GM19240 (cell line): ENCODE measurements around the gene SPAG16.

Source experiments
- DNase-seq: peaks from one replicate; pipeline ENCODE4 v3.0.0; 2011; ENCODE audit warnings: low spot score; ENCODE audit not compliant: insufficient read length

Gene SPAG16

DNA sequence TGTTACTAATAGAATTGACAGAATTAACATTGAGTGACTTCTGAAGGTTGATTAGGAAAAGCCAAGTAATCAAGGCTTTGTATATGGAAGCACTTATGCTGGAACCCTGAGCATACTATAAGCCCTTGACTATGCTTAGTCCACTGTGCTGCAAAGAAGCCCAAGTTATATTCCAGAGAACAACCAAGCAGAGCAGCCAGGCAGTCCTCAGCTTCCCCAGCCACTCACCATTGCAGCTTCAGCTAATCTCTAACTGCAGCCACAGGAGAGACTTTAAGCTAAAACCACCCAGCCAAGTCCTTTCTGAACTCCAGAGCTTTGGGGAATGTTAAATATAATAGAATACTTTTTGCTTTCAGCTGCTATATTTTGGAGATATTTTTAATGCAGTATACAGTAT is 962.2 kb downstream of the SPAG16 start:
- DNase-seq = no peak

DNA sequence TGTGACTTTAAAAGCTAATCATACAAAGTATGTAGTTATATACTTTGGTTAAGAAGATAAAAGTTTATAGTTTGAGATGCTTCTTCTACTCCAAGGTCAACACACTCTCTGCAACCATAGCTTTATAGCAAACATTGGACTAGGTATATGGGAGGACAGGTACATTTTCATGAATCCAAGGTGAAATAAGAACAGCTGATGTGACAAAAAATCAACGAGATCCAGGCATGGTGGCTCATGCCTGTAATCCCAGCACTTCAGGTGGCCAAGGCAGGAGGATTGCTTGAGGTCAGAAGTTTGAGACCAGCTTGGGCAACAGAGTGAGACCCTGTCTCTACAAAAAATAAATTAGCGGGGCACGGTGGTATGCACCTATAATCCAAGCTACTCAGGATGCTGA is 963.3 kb downstream of the SPAG16 start:
- no peak for DNase-seq

DNA sequence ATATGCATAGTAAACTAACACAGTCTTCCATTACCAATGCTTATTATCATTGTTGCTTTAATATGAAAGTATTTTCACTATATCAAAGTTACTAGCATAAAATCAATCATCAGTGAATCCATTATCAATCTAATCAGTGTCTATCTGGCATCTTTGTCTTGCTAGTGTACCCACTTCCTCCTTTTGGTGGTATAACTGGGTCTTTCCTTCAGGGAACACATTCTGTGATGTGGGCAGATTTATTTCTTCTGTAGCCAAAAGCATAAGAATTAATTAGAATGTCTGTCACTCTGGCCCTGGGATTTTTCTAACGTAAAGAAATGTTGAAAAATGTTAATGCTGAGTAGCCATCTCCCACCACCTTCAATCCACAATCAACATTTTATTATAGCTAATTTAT is 970.8 kb downstream of the SPAG16 start:
- no peak for DNase-seq

DNA sequence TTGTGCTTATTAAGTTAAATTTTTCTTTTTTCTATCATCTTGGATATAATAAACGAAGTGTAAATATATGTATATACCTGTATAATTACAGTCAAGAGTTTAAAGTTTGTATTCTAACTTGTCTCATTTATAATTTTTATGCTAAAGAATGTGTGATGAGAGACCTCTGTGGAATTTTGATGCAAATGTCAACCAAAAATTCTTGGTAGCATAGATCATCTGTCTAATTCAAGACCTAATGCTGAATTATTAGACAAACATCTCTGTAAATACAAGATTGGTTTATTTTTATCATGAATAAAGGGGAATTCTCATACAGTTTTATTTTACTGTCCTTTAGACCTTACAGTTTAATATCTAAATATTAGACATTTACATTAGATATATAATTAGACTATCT is 977.4 kb downstream of the SPAG16 start:
- no peak for DNase-seq

DNA sequence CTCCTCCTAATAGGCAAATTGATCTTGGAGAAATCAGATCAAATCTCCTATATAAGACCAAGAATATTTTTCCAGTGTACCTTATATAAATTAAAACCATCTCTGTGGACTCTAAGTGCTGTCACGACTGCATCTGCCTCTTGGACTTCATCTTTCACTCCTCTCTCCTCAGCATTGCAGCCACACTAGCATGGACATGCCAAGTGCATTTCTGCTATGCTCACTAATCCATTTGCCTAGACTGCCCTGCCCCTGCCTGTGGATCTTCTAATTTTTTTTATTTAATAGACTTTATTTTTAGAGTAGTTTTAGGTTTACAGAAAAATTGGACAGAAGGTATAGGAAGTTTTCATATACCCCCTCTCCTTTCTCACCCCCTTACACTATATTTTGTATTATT is 979.9 kb downstream of the SPAG16 start:
- DNase-seq = no peak

DNA sequence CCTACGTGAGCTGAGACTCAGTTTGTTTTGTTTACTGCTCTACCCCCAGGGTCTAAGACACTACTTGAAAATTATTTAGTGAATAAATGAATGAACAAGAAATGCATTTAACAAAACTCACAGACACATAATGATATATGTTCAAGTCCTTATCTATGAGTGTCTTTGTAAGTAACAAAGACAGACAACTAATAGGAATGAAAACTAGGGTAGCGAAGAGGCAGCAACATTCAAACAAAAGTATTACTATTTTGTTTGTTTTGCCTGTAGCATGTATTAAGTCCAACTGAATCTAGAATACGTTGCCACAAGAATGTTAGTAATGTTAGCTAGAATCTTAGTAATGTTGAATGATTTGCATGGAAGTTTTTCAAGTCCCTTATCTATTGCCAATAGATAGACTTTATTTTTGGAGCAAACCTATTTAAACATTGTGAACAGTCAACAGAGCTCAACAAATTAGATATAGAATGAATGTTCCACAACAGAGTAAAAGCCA is 981.8 kb downstream of the SPAG16 start:
- no peak for DNase-seq

DNA sequence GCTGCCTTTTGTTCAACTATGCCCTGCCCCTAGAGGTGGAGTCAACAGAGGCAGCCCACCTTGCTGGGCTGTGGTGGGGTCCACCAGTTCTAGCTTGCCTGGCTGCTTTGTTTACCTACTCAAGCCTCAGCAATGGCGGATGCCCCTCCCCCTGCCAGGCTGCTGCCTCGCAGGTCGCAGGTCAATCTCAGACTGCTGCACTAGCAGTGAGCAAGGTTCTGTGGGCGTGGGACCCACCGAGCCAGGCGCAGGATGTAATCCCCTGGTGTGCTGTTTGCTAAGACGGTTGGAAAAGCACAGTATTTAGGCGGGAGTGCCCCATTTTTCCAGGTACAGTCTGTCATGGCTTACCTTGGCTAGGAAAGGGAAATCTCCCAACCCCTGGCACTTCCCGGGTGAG is 993.6 kb downstream of the SPAG16 start:
- DNase-seq = no peak

DNA sequence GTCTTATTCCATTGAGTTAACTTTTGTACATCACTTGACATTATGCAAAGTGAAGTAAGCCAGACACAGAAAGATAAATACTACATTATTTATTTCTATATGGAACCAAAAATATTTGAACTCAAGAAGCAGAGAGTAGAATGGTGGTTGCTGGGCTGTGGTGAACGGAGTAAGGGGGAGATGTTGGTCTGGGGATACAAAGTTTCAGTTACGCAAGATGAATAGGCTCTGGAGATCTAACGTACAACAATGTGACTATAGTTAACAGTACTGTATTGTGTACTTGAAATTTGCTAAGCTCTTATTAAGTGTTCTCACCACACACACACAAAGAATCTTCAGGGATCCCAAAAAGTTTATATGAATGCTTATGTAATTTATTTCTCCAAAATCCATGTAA is 1001.7 kb downstream of the SPAG16 start:
- no peak for DNase-seq

DNA sequence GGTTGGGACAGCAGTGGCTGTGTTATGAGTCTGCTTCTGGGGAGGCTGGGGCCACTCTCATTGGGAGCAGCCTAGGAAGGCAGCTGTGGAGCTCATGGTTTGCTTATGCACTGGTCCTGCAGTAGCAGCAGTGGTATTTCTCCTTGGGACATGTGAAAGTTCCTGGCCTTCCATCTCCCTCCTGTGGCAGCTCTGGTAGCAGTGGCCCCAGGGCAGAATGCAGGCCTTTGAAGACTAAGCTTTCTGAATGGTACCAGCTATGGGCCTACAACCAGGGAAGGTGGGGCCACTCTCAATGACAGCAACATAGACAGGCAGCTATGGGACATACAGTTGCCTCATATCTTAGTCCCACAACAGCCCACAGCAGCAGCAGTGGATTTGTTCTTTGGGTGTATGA is 1009.3 kb downstream of the SPAG16 start:
- no peak for DNase-seq

DNA sequence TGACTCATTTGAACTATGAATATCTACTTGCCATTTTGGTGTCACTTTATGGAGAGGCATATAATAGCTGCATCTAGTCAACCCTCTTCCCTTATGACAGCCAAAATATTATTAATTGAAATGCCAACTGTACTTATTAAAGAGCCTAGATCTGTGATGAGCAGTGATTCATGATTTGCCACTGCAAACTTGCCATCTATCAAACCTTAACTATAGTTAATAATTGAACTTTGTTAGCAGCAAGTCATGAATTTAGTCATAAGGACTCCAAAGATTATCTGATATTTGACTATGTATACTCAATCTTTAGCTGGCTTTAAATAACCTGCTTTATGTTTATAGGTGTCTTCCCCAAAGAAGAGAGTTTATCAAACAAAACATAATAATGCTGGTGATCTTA is 1010.2 kb downstream of the SPAG16 start:
- no peak for DNase-seq

DNA sequence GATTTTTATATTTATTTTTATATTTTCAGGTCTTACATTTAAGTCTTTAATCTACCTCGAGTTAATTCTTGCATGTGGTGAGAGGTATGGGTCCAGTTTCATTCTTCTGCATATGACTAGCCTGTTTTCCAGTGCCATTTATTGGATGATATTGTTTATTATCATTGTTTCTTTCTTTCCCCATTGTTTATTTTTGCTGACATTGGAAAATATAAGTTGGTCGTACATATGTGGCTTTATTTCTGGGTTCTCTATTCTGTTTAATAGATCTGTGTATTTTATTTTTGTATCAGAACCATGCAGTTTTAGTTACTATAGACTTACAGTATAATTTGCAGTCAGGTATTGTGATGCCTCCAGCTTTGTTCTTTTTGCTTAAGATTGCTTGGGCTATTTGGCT is 1013.2 kb downstream of the SPAG16 start:
- no peak for DNase-seq

DNA sequence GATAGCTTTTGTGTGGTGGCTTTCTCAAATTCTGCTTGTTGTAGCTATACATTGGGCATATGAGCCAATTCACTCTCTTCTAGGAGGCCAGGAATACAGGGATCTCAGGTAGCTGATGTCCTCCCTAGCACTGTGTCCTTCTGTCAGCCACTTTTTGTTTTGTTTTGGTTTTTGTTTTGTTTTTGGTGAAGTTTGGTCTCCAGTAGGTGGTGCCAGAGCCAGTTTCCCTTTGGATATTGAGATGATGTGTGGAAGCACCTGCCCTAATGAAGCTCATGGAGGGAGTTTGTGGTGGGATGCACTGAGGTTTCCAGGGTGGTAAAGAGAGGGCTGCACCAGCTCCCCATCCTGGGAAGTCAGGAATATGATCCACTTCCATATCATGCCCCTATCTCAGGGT is 1026.1 kb downstream of the SPAG16 start:
- no peak for DNase-seq

DNA sequence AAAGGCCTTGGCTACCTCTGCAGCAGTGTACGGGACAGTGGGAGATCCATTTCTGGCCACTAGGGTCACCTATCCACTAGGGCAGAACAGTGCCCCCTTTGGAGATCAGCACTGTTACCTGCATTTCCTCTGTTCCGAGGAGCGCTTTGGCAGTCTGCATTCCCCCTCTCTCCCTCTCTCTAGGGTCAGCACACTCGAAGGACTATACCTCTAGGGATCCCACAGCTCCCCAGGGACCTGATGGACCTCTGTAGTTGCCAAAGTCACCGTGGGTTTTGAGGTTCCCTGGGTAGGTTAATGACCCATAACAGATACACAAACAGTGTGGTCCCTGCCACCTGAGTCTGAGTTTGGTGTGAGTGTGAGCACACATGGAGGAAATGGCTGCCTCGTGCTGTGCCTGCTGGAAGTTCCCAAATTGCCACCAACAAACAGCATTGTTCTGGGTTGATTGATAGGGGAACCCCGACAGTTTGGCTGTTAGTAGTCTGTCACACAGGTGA is 1026.8 kb downstream of the SPAG16 start:
- no peak for DNase-seq

DNA sequence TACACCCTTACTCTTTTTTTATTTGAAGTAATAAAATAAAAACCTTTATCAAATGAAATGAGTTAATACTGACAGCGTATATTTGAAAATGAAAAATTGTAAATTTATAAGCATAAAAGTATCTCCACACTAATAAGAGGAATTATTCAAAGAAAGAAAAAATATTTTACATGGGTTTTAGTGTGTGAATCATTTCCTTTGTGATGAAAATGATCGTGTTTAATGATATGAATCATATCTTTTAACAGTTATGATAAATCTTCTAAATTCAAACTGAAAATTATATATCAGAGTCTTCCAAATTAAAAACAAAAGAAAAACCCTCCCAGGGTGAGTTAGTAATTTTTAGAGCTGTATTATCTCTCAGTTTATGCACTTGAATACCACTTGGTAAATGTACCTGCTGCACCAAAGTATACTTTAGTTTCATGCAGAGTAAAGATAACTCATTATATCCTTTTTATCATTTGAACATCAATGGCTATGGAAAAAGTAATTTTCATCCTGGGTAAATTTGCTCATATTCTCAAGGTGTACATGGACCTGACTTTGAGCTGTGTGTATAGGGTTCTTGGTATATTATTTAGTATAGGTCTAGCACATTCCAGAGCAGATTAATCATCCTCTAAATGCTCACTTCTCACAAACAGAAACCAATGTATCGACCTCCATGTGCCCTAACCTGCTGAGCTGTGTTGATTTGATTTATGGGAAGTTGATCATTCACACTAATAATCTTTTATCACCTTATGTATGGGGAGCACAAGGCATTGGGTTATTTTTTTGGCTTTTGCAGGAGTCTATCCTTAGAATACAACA is 1027.9 kb downstream of the SPAG16 start:
- no peak for DNase-seq

DNA sequence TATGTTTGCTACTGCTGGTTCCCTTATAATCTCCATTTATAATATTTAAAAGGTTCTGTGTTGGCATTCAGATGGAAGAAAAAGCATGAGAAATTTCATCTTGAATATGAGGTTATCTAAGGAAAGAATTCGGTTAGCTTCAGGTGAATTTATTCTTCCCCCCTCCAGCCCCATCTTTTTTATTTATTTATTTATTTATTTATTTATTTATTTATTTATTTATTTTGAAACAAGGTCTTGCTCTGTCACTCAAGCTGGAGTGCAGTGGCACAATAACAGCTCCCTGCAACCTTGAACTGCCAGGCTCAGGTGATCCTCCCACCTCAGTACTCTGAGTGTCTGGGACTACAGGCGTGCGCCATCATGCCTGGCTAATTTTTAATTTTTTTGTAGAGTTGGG is 1031.1 kb downstream of the SPAG16 start:
- no peak for DNase-seq

DNA sequence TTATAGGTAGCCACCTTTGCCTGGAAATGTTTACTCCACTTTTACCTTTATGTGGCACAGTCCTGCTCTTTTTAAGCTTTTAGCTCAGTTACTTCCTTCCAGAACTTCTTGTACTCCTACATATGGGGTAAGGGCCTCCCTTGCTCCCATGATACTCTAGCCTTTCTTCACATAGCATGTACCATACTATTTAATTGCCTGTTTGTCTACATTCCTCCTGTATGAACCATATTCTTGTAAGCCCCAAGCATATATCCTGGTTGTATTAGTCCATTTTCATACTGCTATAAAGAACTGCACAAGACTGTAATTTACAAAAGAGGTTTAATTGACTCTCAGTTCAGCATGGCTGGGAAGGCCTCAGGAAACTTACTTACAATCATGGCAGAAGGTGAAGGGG is 1035.9 kb downstream of the SPAG16 start:
- no peak for DNase-seq

DNA sequence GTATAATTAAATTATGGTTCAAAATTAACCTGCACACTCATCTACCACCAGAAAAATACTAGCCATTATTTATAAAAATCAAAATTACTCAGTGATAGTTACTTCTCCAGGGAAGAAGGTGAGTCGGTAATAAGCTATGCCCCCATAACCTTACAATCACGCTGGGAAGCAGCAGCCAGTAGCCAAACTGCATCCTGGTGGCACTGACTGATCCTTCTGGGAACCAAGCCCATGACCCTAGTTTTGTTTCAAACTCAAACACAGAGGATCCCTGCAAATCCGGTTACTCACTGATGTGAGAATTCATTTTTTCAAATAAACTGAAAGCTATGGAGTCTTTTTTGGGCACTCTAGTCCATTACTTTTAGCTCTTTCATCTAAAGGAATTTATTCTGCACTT is 1038.4 kb downstream of the SPAG16 start:
- no peak for DNase-seq

DNA sequence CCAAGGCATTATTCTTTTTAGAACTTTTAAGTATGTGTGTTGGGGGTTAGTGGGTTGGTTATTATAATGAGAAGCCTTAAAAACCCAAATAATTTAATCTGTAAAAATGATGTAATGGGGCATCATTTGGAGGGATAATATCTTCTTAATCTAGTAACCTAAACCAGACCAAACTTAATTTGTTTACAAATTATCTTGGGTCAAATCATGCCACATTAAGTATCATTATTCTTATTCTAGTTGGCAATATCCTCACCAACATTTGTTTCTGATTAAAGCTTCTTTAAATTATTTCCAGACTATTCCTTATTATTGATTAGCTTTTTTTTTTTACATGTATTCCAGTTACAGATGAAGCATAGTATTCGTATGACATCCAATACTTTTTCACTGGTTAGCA is 1041.1 kb downstream of the SPAG16 start:
- no peak for DNase-seq

DNA sequence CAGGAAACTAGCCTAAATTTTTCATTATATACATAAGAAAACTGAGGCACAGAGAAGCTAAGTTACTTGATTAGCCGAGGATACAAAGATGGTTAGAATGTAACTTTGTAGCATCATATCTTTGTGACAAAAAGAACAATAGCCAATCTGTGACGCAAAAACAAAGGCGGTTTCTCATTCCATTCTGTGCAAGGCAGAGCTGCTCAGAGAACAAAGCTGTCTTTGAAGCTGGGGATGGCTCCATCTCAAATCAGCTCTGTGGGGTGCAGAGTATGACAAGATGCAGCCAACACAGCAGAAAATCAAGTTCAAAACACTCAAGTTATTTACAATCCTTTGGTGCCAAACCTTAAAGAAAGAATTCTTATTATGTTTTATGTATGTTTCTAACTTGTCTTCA is 1044.7 kb downstream of the SPAG16 start:
- no peak for DNase-seq

DNA sequence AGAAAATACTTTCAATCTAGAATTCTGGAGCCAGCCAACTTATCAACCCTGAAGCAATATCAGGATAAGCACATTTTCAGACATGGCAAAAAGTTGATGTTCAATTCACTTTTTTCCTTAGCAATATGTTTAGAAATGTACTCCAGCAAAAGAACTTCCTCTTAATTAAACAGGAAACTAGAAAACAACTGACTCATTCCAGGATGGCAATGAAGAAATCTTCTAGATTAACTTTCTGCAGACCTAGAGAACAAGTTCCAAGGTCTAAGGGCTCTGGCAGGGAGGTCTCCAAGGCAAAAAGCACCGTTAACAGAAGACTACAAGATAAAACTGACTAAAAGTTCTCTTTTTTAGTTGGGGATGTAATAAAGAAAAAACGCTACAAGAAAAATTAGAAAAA is 1057.4 kb downstream of the SPAG16 start:
- DNase-seq = no peak

DNA sequence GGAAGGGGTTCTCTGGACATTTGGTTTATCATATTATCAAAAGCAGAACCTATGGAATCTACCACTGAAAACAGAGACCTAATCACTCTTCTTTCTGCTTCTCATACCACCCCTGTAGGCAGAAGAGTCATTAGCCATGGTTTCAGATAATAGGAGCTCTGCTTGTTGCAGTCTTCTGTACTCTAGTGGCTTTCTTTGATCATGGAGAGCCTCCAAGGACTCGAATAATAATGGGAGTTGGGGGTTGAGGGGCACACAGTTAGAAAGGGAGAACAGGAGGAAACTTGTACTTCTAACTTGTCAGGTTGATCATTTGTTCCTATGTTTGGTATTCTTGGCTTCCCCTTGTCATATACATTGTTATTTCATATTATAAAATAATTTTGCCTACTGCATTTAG is 1074.2 kb downstream of the SPAG16 start:
- DNase-seq = no peak

DNA sequence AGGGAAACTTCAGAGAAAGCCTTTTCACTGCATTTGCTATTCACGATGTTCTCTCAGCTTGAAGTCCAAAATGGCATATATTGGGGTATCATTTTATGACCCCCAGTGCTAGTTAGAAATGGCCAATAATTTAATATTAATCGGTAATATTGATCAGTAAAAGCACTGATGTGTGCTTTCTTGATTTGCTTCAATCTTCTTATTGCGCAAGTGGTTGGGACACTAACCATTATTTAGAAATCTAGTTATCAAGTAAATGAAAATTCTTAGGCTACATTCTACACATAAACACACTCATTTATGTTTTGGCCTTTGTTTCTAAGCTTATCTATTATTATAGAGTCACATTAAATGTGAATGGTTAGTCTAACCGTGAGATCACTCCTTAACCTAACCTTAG is 1076.9 kb downstream of the SPAG16 start:
- no peak for DNase-seq

DNA sequence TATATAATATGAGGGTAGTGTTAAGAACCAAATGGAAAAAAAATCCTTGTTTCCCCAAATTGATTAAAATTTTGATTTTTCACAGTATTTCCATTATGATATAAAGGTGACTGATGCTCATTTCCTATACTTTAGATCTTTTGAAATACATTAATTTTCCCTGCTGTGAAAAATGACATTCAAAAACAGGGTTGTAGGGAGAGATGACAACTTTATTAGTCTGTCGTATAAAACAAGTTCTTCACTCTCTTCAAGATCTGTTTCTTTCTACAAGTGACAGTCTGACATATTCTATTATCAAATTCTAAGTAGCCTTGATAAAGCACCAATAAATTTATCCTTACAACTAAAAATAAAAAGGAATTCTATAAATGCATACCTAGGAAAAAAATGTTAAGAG is 1081.3 kb downstream of the SPAG16 start:
- DNase-seq = no peak
